Fibroblast of lung (primary cell): ENCODE results near the gene JUND.

Experiments
- CTCF ChIP-seq, 2 donors: IDR thresholded peaks in 1 of 2; conservative IDR thresholded peaks in 1 of 2; 1 replicate in 1 of 2; 2 replicates in 1 of 2; pipeline ENCODE4 v1.5.1; 2011 to 2012; ENCODE audit warnings: low read length in 2 of 2, control low read depth in 1 of 2, inconsistent platforms in 1 of 2, low read depth in 1 of 2, mild to moderate bottlenecking in 1 of 2
- EZH2 ChIP-seq: IDR thresholded peaks from 2 replicates; pipeline ENCODE4 v1.5.1; 2012; ENCODE audit warnings: low read length, control low read depth, mild to moderate bottlenecking; ENCODE audit errors: missing control alignments

- TF ChIP-seq CTCF (conservative IDR thresholded peaks at IDR 0.05 in 1 of 2, IDR thresholded peaks at IDR 0.05 in 1 of 2; ENCODE audit: low read depth in 1 of 2, low read length in 2 of 2), result no peak
- no peak for TF ChIP-seq EZH2
Measured at GRCh38 chr19:18253130-18253529, 28.3 kb downstream of the JUND start.
